Thyroid gland (tissue), 4 donors: ENCODE results near the gene CPXM2.

ENCODE experiments used
- POLR2A ChIP-seq, 2 donors: fragments of 450-650 bp; IDR thresholded peaks; one replicate each; pipeline ENCODE4 v1.6.1; 2017; ENCODE audit warnings: antibody characterized with exemption in 2 of 2, mild to moderate bottlenecking in 2 of 2, moderate library complexity in 1 of 2
- TF ChIP-seq, protein P1 (sequence below), 6 experiments: fragments of 200-600 bp in 3 of 6; fragments of 450-650 bp in 3 of 6; sonication (generic) in 3 of 6; IDR thresholded peaks; one replicate each; pipeline ENCODE4 v1.5.1; 2016 to 2019; ENCODE audit warnings: antibody characterized with exemption in 6 of 6, mild to moderate bottlenecking in 2 of 6, inconsistent platforms in 1 of 6, moderate library complexity in 1 of 6

- TF ChIP-seq, protein P1, sequence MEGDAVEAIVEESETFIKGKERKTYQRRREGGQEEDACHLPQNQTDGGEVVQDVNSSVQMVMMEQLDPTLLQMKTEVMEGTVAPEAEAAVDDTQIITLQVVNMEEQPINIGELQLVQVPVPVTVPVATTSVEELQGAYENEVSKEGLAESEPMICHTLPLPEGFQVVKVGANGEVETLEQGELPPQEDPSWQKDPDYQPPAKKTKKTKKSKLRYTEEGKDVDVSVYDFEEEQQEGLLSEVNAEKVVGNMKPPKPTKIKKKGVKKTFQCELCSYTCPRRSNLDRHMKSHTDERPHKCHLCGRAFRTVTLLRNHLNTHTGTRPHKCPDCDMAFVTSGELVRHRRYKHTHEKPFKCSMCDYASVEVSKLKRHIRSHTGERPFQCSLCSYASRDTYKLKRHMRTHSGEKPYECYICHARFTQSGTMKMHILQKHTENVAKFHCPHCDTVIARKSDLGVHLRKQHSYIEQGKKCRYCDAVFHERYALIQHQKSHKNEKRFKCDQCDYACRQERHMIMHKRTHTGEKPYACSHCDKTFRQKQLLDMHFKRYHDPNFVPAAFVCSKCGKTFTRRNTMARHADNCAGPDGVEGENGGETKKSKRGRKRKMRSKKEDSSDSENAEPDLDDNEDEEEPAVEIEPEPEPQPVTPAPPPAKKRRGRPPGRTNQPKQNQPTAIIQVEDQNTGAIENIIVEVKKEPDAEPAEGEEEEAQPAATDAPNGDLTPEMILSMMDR (IDR thresholded peaks at IDR 0.05): no peak
- no peak for TF ChIP-seq POLR2A (IDR thresholded peaks at IDR 0.05)
Observed at GRCh38 chr10:123741146-123741545, 150.5 kb downstream of the CPXM2 start.
